HAP-1 (cell line): Measurements from ENCODE around the gene CADPS2.

Source experiments
- DNase-seq, 2 experiments: peaks; one replicate each; pipeline ENCODE4 v3.0.0-alpha.2; 2016 to 2020; ENCODE audit warnings: low spot score in 2 of 2
- H3K27me3 ChIP-seq: fragments of 250-450 bp; sonication (Bioruptor Pico); 2 replicates; pipeline ENCODE4 v1.5.1; 2020; ENCODE audit warnings: low read depth, mild to moderate bottlenecking, moderate library complexity
- H3K36me3 ChIP-seq: fragments of 250-450 bp; sonication (Bioruptor Pico); replicated peaks from 2 replicates; pipeline ENCODE4 v1.5.1; 2020; ENCODE audit warnings: mild to moderate bottlenecking
- H3K4me1 ChIP-seq: fragments of 250-450 bp; sonication (Bioruptor Pico); 2 replicates; pipeline ENCODE4 v1.5.1; 2020; ENCODE audit warnings: mild to moderate bottlenecking
- H3K4me3 ChIP-seq: fragments of 250-450 bp; sonication (Bioruptor Pico); 2 replicates; pipeline ENCODE4 v1.5.1; 2020; ENCODE audit warnings: mild to moderate bottlenecking, moderate library complexity
- H3K9me3 ChIP-seq: fragments of 250-450 bp; sonication (Bioruptor Pico); 2 replicates; pipeline ENCODE4 v1.5.1; 2020; ENCODE audit warnings: mild to moderate bottlenecking, moderate library complexity
- in situ Hi-C: fragments of 300-500 bp; cut with MboI; formaldehyde crosslinking; loops from 3 replicates; pipeline ENCODE4 v1.14.3; 2020; ENCODE audit warnings: low sequenced_read_pairs, inconsistent platforms, mixed read lengths

The CADPS2 gene

GRCh38 chr7:122790132-122790531 lies 96.1 kb downstream of the CADPS2 start:
- no peaks in the 10 kb centered on the region for H3K4me1 ChIP-seq
- no peak for DNase-seq
- H3K9me3 ChIP-seq = no peaks in the 10 kb centered on the region
- no peak overlapping the region for H3K4me3 ChIP-seq
- H3K27me3 ChIP-seq = peaks cover 8% of the 10 kb centered on the region; the same call in 1 of the 2 replicates
- H3K36me3 ChIP-seq = no peaks in the 10 kb centered on the region
- in situ Hi-C loops = no loop called here

- no peak for DNase-seq
- Histone ChIP-seq H3K4me1 (no peaks in the 10 kb centered on the region), H3K4me3 (no peak overlapping the region), H3K9me3 (no peaks in the 10 kb centered on the region), H3K27me3 (peaks cover 11% of the 10 kb centered on the region; the same call in 1 of the 2 replicates), H3K36me3 (no peaks in the 10 kb centered on the region)
- in situ Hi-C loops = no loop called here
Measured at GRCh38 chr7:122789156-122789555, 97.1 kb downstream of the CADPS2 start.

GRCh38 chr7:122770686-122771335 lies 115.4 kb downstream of the CADPS2 start:
- Histone ChIP-seq H3K27me3 (peaks cover 60% of the 10 kb centered on the region), H3K36me3 (no peaks in the 10 kb centered on the region), H3K4me1 (peaks cover 16% of the 10 kb centered on the region), H3K4me3 (no peak overlapping the region), H3K9me3 (no peaks in the 10 kb centered on the region)
- DNase-seq = peak; percentile 71 to 94
- in situ Hi-C loops = no loop called here

- no peak overlapping the region for H3K4me3 ChIP-seq
- H3K36me3 ChIP-seq = no peaks in the 10 kb centered on the region
- in situ Hi-C loops = no loop called here
- H3K27me3 ChIP-seq = peaks cover 58% of the 10 kb centered on the region
- peaks cover 16% of the 10 kb centered on the region for H3K4me1 ChIP-seq
- DNase-seq = no peak
- no peaks in the 10 kb centered on the region for H3K9me3 ChIP-seq
Measured at GRCh38 chr7:122768827-122769226, 117.4 kb downstream of the CADPS2 start.

DNA sequence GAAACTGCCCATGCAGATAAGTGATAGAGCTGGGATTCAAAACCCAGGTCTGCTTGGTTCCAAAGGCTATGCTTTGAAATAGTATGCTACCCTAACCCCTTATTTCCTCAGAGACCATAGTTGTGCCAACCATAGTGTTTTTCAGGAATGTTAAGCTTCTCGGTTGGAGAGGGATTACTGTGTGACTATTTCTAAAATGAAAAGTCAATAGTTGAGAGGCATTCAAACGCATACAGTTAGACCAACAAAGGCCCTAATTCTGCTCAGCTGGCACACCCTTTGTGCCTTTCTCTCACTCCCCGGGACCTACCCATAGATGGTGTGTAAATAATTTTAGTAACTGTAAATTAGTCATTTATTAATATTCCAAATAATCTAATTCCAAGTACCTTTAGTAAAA lies 118.9 kb downstream of the CADPS2 start:
- no peak overlapping the region for H3K4me3 ChIP-seq
- H3K9me3 ChIP-seq = no peaks in the 10 kb centered on the region
- DNase-seq = no peak
- H3K36me3 ChIP-seq = no peaks in the 10 kb centered on the region
- H3K4me1 ChIP-seq = peaks cover 16% of the 10 kb centered on the region
- H3K27me3 ChIP-seq = peaks cover 52% of the 10 kb centered on the region
- in situ Hi-C loops = no loop called here

DNA sequence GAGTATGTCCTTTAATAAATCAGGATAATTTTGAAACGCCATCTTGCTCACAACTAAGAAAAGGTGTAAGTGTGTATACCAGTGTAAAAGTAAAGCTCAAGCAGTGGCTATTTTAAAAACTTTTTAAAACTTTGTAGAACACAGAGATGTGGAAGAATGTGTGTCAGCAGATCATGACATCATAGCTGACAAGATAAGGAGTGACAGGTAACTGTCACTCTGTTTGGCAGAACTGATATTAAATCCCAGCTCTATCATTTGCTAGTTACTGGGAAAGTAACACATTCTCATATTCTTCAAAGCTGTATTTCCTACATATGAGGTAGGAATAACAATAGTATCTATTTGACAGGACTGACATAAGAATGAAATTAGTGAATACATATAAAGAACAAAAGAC lies 119.7 kb downstream of the CADPS2 start:
- Histone ChIP-seq H3K4me1 (peaks cover 15% of the 10 kb centered on the region), H3K36me3 (no peaks in the 10 kb centered on the region), H3K27me3 (peaks cover 49% of the 10 kb centered on the region), H3K9me3 (no peaks in the 10 kb centered on the region), H3K4me3 (no peak overlapping the region)
- DNase-seq = no peak
- in situ Hi-C loops = no loop called here

DNA sequence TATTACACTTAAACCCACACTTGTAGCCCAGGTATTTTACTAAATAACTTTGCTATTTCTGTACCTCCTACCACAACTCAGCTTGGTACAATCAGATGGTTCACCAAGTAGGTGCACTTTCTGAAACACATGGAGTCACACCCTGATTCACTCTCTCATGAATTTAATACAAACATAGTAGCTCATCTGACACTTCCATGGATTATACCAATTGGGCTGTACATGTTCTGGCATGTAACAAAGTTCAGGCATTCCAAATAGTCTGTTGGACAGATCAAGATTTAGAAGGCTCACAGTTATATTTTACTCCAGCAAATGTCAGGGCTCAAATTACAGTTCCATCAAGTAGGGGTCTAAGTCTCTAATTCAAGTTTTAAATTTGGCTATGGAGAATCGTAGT lies 121.4 kb downstream of the CADPS2 start:
- Histone ChIP-seq H3K4me3 (no peak overlapping the region), H3K27me3 (peaks cover 46% of the 10 kb centered on the region), H3K4me1 (peaks cover under 1% of the 10 kb centered on the region; the same call in 1 of the 2 replicates), H3K9me3 (no peaks in the 10 kb centered on the region), H3K36me3 (no peaks in the 10 kb centered on the region)
- in situ Hi-C loops = no loop called here
- no peak for DNase-seq

- H3K4me3 ChIP-seq = no peak overlapping the region
- no peaks in the 10 kb centered on the region for H3K4me1 ChIP-seq
- peaks cover 40% of the 10 kb centered on the region for H3K27me3 ChIP-seq
- in situ Hi-C loops = no loop called here
- no peaks in the 10 kb centered on the region for H3K9me3 ChIP-seq
- no peak for DNase-seq
- no peaks in the 10 kb centered on the region for H3K36me3 ChIP-seq
Measured at GRCh38 chr7:122764020-122764419, 122.2 kb downstream of the CADPS2 start.

GRCh38 chr7:122762071-122762470 lies 124.2 kb downstream of the CADPS2 start:
- H3K36me3 ChIP-seq = no peaks in the 10 kb centered on the region
- H3K4me3 ChIP-seq = no peak overlapping the region
- H3K4me1 ChIP-seq = no peaks in the 10 kb centered on the region
- peaks cover 22% of the 10 kb centered on the region for H3K27me3 ChIP-seq
- no peak for DNase-seq
- in situ Hi-C loops = no loop called here
- H3K9me3 ChIP-seq = no peaks in the 10 kb centered on the region

- no peaks in the 10 kb centered on the region for H3K36me3 ChIP-seq
- in situ Hi-C loops = no loop called here
- no peak overlapping the region for H3K4me3 ChIP-seq
- peaks cover 6% of the 10 kb centered on the region; the same call in 1 of the 2 replicates for H3K27me3 ChIP-seq
- no peaks in the 10 kb centered on the region for H3K4me1 ChIP-seq
- DNase-seq = no peak
- H3K9me3 ChIP-seq = no peaks in the 10 kb centered on the region
Measured at GRCh38 chr7:122758501-122758900, 127.8 kb downstream of the CADPS2 start.

DNA sequence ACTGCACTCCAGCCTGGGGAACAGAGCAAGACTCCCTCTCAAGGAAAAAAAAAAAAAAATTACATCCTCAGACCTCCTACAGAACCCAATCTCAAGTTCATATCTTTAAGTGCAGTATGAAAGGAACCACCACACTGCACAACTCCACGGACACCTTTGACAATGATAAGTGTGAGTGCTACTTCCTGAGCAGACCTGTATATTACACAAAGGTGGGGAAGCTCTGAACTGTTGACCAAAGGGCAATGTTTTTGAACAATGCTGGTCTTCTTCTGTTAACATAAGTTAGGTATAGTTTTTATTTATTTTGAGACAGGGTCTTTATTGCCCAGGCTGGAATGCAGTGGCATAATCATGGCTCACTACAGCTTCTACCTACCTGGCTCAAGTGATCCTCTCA lies 129.4 kb downstream of the CADPS2 start:
- H3K9me3 ChIP-seq = no peaks in the 10 kb centered on the region
- H3K36me3 ChIP-seq = no peaks in the 10 kb centered on the region
- in situ Hi-C loops = no loop called here
- H3K4me1 ChIP-seq = no peaks in the 10 kb centered on the region
- DNase-seq = no peak
- no peaks in the 10 kb centered on the region for H3K27me3 ChIP-seq
- H3K4me3 ChIP-seq = no peak overlapping the region

DNA sequence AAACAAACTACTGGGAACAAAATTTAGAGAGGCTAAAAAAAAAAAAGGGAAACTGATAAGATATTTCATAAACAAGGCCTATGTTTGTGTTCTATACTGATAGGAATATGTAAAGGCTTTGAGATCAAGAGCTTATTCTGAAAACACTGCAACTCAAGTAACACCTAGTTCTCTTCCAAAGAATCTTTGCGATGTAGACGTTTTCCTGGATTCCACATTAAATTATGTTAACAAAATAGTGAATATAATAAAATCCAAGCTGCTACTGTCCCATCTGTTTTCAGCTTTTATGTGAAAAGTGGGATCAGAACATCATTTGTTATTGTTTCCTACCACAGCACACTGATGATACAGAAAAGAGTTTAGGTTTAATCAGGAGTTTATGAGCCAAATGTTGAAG lies 130.6 kb downstream of the CADPS2 start:
- in situ Hi-C loops = no loop called here
- no peaks in the 10 kb centered on the region for H3K36me3 ChIP-seq

GRCh38 chr7:122752583-122752982 lies 133.7 kb downstream of the CADPS2 start:
- Histone ChIP-seq H3K4me1 (peaks cover 16% of the 10 kb centered on the region), H3K36me3 (no peaks in the 10 kb centered on the region), H3K27me3 (no peaks in the 10 kb centered on the region), H3K4me3 (no peak overlapping the region), H3K9me3 (no peaks in the 10 kb centered on the region)
- in situ Hi-C loops = no loop called here
- no peak for DNase-seq

More for the DNA sequence above, 130.6 kb downstream of the CADPS2 start:
- DNase-seq = no peak
- Histone ChIP-seq H3K27me3 (no peaks in the 10 kb centered on the region), H3K4me1 (peaks cover 3% of the 10 kb centered on the region; the same call in 1 of the 2 replicates), H3K9me3 (no peaks in the 10 kb centered on the region), H3K4me3 (no peak overlapping the region)

GRCh38 chr7:122750389-122750788 lies 135.9 kb downstream of the CADPS2 start:
- no peaks in the 10 kb centered on the region for H3K9me3 ChIP-seq
- no peaks in the 10 kb centered on the region for H3K36me3 ChIP-seq
- H3K27me3 ChIP-seq = no peaks in the 10 kb centered on the region
- H3K4me3 ChIP-seq = no peak overlapping the region
- peak in 1 of 2 experiments; percentile 70 for DNase-seq
- peaks cover 16% of the 10 kb centered on the region for H3K4me1 ChIP-seq
- in situ Hi-C loops = no loop called here

DNA sequence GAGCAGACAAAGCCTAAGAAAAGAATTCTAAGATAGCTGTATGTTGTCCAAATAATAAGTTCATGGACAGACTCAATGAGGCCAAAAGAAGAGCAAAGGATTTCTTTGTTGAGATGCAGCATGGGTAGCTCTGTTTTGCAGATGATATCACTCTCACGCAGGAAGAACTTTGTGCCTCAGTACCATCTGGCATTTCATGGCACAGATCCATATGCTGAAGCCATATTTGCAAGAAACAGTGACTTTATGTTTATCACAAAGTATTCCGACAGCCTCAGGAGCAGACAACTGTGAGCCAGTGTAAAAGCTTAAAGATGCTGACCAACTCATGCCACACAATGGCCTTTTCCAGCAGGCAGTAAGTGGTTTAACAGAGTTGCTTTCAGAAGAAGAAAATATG lies 138.1 kb downstream of the CADPS2 start:
- Histone ChIP-seq H3K36me3 (no peaks in the 10 kb centered on the region), H3K4me3 (no peak overlapping the region), H3K9me3 (no peaks in the 10 kb centered on the region), H3K4me1 (peaks cover 16% of the 10 kb centered on the region), H3K27me3 (no peaks in the 10 kb centered on the region)
- no peak for DNase-seq
- in situ Hi-C loops = no loop called here
